ENCODE data around the gene ELOB.

DNA sequence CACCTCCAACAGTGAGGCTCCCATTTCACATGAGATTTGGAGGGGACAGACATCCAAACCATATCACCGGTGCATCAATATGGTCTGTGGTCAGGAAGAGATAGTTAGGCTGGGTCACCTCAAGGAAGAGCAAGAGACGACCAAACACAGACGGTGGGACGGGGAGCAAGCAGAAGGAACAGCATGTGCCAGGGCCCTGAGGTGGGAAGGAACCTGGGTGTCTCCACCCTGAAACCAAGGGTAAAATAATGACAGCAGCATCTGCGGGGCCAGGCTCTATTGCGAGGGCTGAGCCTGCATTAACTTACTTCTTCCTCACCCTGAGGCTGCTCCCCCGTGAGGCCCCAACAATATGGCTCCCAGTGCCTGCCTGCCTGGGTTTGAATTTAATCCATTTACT is 31.1 kb upstream of the ELOB start:
- TF ChIP-seq, protein P1, sequence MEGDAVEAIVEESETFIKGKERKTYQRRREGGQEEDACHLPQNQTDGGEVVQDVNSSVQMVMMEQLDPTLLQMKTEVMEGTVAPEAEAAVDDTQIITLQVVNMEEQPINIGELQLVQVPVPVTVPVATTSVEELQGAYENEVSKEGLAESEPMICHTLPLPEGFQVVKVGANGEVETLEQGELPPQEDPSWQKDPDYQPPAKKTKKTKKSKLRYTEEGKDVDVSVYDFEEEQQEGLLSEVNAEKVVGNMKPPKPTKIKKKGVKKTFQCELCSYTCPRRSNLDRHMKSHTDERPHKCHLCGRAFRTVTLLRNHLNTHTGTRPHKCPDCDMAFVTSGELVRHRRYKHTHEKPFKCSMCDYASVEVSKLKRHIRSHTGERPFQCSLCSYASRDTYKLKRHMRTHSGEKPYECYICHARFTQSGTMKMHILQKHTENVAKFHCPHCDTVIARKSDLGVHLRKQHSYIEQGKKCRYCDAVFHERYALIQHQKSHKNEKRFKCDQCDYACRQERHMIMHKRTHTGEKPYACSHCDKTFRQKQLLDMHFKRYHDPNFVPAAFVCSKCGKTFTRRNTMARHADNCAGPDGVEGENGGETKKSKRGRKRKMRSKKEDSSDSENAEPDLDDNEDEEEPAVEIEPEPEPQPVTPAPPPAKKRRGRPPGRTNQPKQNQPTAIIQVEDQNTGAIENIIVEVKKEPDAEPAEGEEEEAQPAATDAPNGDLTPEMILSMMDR (conservative IDR thresholded peaks at IDR 0.05; ENCODE audit: low read depth, low read length), result no peak
- no peak for TF ChIP-seq EZH2 (IDR thresholded peaks at IDR 0.05; ENCODE audit: low read length, unreplicated experiment)
- no peak for TF ChIP-seq EZH2phosphoT487 (IDR thresholded peaks at IDR 0.05; ENCODE audit: borderline replicate concordance, low read length)
